Thyroid gland (tissue), 4 donors: ENCODE results near the gene TMIE.
"Not testable (repeated sequence)": the region's sequence is repeated elsewhere in the genome, so short reads cannot be mapped to it uniquely, and the experiment has no call there.

Source experiments
- POLR2A ChIP-seq, 2 donors: fragments of 450-650 bp; IDR thresholded peaks; one replicate each; pipeline ENCODE4 v1.6.1; 2017; ENCODE audit warnings: antibody characterized with exemption in 2 of 2, mild to moderate bottlenecking in 2 of 2, moderate library complexity in 1 of 2
- TF ChIP-seq, protein P1 (sequence below), 6 experiments: fragments of 200-600 bp in 3 of 6; fragments of 450-650 bp in 3 of 6; sonication (generic) in 3 of 6; IDR thresholded peaks; one replicate each; pipeline ENCODE4 v1.5.1; 2016 to 2019; ENCODE audit warnings: antibody characterized with exemption in 6 of 6, mild to moderate bottlenecking in 2 of 6, inconsistent platforms in 1 of 6, moderate library complexity in 1 of 6

DNA sequence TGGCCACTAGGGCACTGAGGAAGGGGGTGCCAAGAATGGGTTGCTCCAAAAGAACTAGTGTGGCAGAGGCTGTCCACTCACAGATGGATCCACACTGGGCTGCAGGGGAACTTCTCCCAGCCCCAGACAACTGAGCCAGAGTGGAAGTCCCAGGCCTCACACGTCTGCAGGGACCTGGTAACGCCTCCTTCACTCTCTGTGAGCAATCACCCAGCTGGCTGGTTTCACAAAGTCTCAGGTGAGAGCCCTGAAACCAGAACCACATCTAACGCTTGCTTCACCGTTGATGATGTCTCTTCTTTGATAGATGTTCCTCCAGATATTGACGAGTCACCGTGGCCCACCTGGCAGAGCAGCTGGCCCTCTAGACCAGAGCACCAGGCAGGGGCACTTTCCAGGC is 51.9 kb downstream of the TMIE start:
- TF ChIP-seq, protein P1, sequence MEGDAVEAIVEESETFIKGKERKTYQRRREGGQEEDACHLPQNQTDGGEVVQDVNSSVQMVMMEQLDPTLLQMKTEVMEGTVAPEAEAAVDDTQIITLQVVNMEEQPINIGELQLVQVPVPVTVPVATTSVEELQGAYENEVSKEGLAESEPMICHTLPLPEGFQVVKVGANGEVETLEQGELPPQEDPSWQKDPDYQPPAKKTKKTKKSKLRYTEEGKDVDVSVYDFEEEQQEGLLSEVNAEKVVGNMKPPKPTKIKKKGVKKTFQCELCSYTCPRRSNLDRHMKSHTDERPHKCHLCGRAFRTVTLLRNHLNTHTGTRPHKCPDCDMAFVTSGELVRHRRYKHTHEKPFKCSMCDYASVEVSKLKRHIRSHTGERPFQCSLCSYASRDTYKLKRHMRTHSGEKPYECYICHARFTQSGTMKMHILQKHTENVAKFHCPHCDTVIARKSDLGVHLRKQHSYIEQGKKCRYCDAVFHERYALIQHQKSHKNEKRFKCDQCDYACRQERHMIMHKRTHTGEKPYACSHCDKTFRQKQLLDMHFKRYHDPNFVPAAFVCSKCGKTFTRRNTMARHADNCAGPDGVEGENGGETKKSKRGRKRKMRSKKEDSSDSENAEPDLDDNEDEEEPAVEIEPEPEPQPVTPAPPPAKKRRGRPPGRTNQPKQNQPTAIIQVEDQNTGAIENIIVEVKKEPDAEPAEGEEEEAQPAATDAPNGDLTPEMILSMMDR (IDR thresholded peaks at IDR 0.05) = not testable (repeated sequence)
- not testable (repeated sequence) for TF ChIP-seq POLR2A (IDR thresholded peaks at IDR 0.05)
